HepG2 (cell line): ENCODE measurements around the gene MORC3. TPM values are rescaled to one million over a fixed set of nuclear protein-coding genes. Genes with fewer than 3 reads are reported as not detected.

Source experiments
- ADNP ChIP-seq: sonication (generic); formaldehyde crosslinking; IDR thresholded peaks from 2 replicates; pipeline ENCODE4 v1.4.0; 2020; ENCODE audit warnings: missing genetic modification reagents
- GATAD2A ChIP-seq: IDR thresholded peaks from 2 replicates; pipeline ENCODE4 v1.6.1; 2016
- HHEX ChIP-seq: IDR thresholded peaks from 2 replicates; pipeline ENCODE4 v1.6.1; 2016; ENCODE audit warnings: control low read depth
- HIVEP1 ChIP-seq: sonication (generic); formaldehyde crosslinking; IDR thresholded peaks from 2 replicates; pipeline ENCODE4 v1.4.0; 2020; ENCODE audit warnings: mild to moderate bottlenecking, missing genetic modification reagents
- NR2C2 ChIP-seq: sonication (generic); formaldehyde crosslinking; IDR thresholded peaks from 2 replicates; pipeline ENCODE4 v1.4.0; 2020; ENCODE audit warnings: missing genetic modification reagents, mild to moderate bottlenecking, moderate library complexity, borderline replicate concordance
- PHF20 ChIP-seq: sonication (generic); formaldehyde crosslinking; IDR thresholded peaks from 2 replicates; pipeline ENCODE4 v1.5.0; 2020; ENCODE audit warnings: mild to moderate bottlenecking, missing genetic modification reagents
- SRSF1 ChIP-seq: fragments of 200-400 bp; formaldehyde crosslinking; optimal IDR thresholded peaks from 2 replicates; pipeline ENCODE3; 2017; ENCODE audit warnings: mild to moderate bottlenecking, low read depth, low read length, moderate library complexity
- TEAD2 ChIP-seq: sonication (generic); formaldehyde crosslinking; IDR thresholded peaks from 2 replicates; pipeline ENCODE4 v1.9.0; 2021; ENCODE audit warnings: missing genetic modification reagents
- THYN1 ChIP-seq: sonication (generic); formaldehyde crosslinking; IDR thresholded peaks from 2 replicates; pipeline ENCODE4 v1.8.1; 2023; ENCODE audit warnings: low read depth, mild to moderate bottlenecking, moderate library complexity, missing genetic modification reagents, borderline replicate concordance
- ZBTB14 ChIP-seq: sonication (generic); formaldehyde crosslinking; IDR thresholded peaks from 2 replicates; pipeline ENCODE4 v1.4.0; 2020; ENCODE audit warnings: missing genetic modification reagents
- ZBTB21 ChIP-seq: sonication (generic); formaldehyde crosslinking; IDR thresholded peaks from 2 replicates; pipeline ENCODE4 v1.4.0; 2020; ENCODE audit warnings: missing genetic modification reagents
- ZBTB4 ChIP-seq: sonication (generic); formaldehyde crosslinking; IDR thresholded peaks from 2 replicates; pipeline ENCODE4 v1.4.0; 2020; ENCODE audit warnings: missing genetic modification reagents, mild to moderate bottlenecking, borderline replicate concordance
- ZNF12 ChIP-seq: sonication (generic); formaldehyde crosslinking; IDR thresholded peaks from 2 replicates; pipeline ENCODE4 v1.5.0; 2020; ENCODE audit warnings: missing genetic modification reagents
- ZNF264 ChIP-seq: sonication (generic); formaldehyde crosslinking; IDR thresholded peaks from 2 replicates; pipeline ENCODE4 v1.4.0; 2020; ENCODE audit warnings: missing genetic modification reagents
- ZNF496 ChIP-seq: sonication (generic); formaldehyde crosslinking; IDR thresholded peaks from 2 replicates; pipeline ENCODE4 v1.8.1; 2023; ENCODE audit warnings: mild to moderate bottlenecking, moderate library complexity, missing genetic modification reagents; ENCODE audit not compliant: insufficient replicate concordance
- ZNF574 ChIP-seq: sonication (generic); formaldehyde crosslinking; IDR thresholded peaks from 2 replicates; pipeline ENCODE4 v1.4.0; 2020; ENCODE audit warnings: missing genetic modification reagents
- ZNF616 ChIP-seq: sonication (generic); formaldehyde crosslinking; IDR thresholded peaks from 2 replicates; pipeline ENCODE4 v1.5.0; 2020; ENCODE audit warnings: low read depth, mild to moderate bottlenecking, missing genetic modification reagents
- ZNF770 ChIP-seq: sonication (generic); formaldehyde crosslinking; IDR thresholded peaks from 2 replicates; pipeline ENCODE4 v1.5.0; 2020; ENCODE audit warnings: mild to moderate bottlenecking, missing genetic modification reagents
- ZNF83 ChIP-seq: sonication (generic); formaldehyde crosslinking; IDR thresholded peaks from 2 replicates; pipeline ENCODE4 v1.4.0; 2020; ENCODE audit warnings: missing genetic modification reagents, mild to moderate bottlenecking, borderline replicate concordance
- ZSCAN29 ChIP-seq: sonication (generic); formaldehyde crosslinking; conservative IDR thresholded peaks from 2 replicates; pipeline ENCODE4 v1.4.0; 2020; ENCODE audit warnings: mild to moderate bottlenecking, missing genetic modification reagents
- polyA plus RNA-seq, 8 experiments: library from polyadenylated mRNA; depleted of rRNA in 3 of 8; stranded (reverse) in 7 of 8; unstranded in 1 of 8; fragments of >200 nt; fragmentation: Illumina TruSeq in 4 of 8; extraction: Trizol in 4 of 8; gene quantifications; 2 replicates each; pipeline versions ENCODE4 v1.2.1 to v1.2.3, GENCODE V29; 2011 to 2016; ENCODE audit warnings: low read depth in 4 of 8, missing spikeins in 1 of 8, mixed read lengths in 1 of 8; ENCODE audit not compliant: insufficient read depth in 1 of 8
- total RNA-seq, 5 experiments: library from RNA; depleted of rRNA; stranded (reverse); fragments of >200 nt; fragmentation: Illumina TruSeq; extraction: Trizol; gene quantifications; 2 replicates each; pipeline ENCODE4 v1.2.3, GENCODE V29; 2016; ENCODE audit warnings: low read depth in 1 of 5

MORC3 gene
- total and polyA plus RNA-seq, 2 of the 13 experiments (the other 11 are each of a cell fraction or from before 2014, with no cell fraction given): 12.9 to 19.5 TPM

- peak; percentile 62; the same call in 1 of the 2 replicates for TF ChIP-seq ZNF574 (CRISPR knock-in tag)
- TF ChIP-seq NR2C2 (CRISPR knock-in tag): no peak
- TF ChIP-seq HHEX (CRISPR knock-in tag): no peak
- no peak for TF ChIP-seq ZNF264 (CRISPR knock-in tag)
- peak; percentile 68; the same call in 1 of the 2 replicates for TF ChIP-seq PHF20
- TF ChIP-seq ZSCAN29 (CRISPR knock-in tag): 0 out of 2 replicates have a peak, but pooled peaks have one; percentile 33
- TF ChIP-seq SRSF1: no peak
- TF ChIP-seq THYN1 (CRISPR knock-in tag): no peak
- peak; percentile 20; the same call in 1 of the 2 replicates for TF ChIP-seq GATAD2A (CRISPR knock-in tag)
- TF ChIP-seq ZNF496: no peak
- 0 out of 2 replicates have a peak, but pooled peaks have one; percentile 16 for TF ChIP-seq ZNF616 (CRISPR knock-in tag)
- no peak for TF ChIP-seq TEAD2 (CRISPR knock-in tag)
- TF ChIP-seq ZBTB14 (CRISPR knock-in tag): no peak
- TF ChIP-seq HIVEP1 (CRISPR knock-in tag): 0 out of 2 replicates have a peak, but pooled peaks have one; percentile 6
- TF ChIP-seq ADNP (CRISPR knock-in tag): no peak
- 0 out of 2 replicates have a peak, but pooled peaks have one; percentile 8 for TF ChIP-seq ZBTB21
- no peak for TF ChIP-seq ZNF770
- TF ChIP-seq ZNF12 (CRISPR knock-in tag): no peak; the same call in 1 of the 2 replicates
- no peak for TF ChIP-seq ZBTB4
- 0 out of 2 replicates have a peak, but pooled peaks have one; percentile 37 for TF ChIP-seq ZNF83 (CRISPR knock-in tag)
Measured at GRCh38 chr21:36319767-36320420, at the start of gene MORC3 (continued).
